Fibroblast of the aortic adventitia (primary cell): ENCODE results near the gene SART3. TPM values are rescaled to one million over a fixed set of nuclear protein-coding genes. Genes with fewer than 3 reads are reported as not detected.

ENCODE experiments used
- DNase-seq: peaks from one replicate; pipeline ENCODE4 v3.0.0-alpha.2; 2010; ENCODE audit warnings: low read depth
- H3K4me3 ChIP-seq: 2 replicates; pipeline ENCODE4 v1.5.1; 2011; ENCODE audit warnings: low read depth, mild to moderate bottlenecking, control low read depth, low read length, moderate library complexity
- total RNA-seq: library from RNA; depleted of rRNA; stranded (reverse); fragments of >200 nt; gene quantifications from 2 replicates; pipeline ENCODE4 v1.2.3, GENCODE V29; 2012; ENCODE audit warnings: low replicate concordance
- TF ChIP-seq, protein P1 (sequence below): IDR thresholded peaks from 2 replicates; pipeline ENCODE4 v1.5.1; 2011; ENCODE audit warnings: mild to moderate bottlenecking, low read length, control low read depth, inconsistent platforms; ENCODE audit not compliant: insufficient read depth

Gene SART3
- total RNA-seq, 1 donor = 46.6 TPM

DNA sequence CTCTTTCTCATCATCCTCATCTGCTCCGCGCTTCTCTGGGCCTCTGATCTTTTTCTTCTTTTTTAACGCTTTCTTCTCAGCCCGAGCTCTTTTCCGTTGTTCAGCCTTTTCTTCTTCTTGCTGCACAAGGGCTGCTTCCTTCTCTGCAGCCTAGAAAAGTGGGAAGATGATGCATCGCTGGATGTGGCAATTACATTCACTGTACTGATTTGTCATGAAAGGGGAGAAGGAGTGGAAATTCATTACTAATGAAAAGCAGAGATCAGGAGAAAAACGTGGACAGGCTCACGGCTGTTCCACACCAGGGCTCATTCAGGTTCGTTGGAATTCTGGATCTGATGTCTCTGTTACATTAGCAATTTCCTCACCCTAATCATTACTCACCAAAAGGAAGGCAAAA, 30.8 kb downstream of the SART3 start:
- no peak overlapping the region for H3K4me3 ChIP-seq
- no peak for DNase-seq
- TF ChIP-seq, protein P1, sequence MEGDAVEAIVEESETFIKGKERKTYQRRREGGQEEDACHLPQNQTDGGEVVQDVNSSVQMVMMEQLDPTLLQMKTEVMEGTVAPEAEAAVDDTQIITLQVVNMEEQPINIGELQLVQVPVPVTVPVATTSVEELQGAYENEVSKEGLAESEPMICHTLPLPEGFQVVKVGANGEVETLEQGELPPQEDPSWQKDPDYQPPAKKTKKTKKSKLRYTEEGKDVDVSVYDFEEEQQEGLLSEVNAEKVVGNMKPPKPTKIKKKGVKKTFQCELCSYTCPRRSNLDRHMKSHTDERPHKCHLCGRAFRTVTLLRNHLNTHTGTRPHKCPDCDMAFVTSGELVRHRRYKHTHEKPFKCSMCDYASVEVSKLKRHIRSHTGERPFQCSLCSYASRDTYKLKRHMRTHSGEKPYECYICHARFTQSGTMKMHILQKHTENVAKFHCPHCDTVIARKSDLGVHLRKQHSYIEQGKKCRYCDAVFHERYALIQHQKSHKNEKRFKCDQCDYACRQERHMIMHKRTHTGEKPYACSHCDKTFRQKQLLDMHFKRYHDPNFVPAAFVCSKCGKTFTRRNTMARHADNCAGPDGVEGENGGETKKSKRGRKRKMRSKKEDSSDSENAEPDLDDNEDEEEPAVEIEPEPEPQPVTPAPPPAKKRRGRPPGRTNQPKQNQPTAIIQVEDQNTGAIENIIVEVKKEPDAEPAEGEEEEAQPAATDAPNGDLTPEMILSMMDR = no peak

DNA sequence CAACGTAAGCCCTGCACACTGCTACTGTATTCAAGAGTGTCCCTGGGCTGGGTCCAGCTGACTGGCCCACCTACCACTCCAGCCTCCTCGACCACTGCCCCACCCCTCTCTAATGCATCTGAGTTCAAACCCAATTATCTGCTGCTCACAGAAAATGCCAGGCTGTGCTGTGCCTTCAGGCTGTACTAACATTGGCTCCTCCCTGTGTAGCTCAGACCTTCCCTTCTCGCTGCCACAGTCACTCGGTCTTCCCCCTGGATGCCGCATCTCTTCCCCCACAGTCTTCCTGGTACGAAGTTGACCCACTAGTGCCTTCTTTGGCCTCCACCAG, 33.8 kb downstream of the SART3 start:
- TF ChIP-seq, protein P1 = no peak
- DNase-seq = no peak

DNA sequence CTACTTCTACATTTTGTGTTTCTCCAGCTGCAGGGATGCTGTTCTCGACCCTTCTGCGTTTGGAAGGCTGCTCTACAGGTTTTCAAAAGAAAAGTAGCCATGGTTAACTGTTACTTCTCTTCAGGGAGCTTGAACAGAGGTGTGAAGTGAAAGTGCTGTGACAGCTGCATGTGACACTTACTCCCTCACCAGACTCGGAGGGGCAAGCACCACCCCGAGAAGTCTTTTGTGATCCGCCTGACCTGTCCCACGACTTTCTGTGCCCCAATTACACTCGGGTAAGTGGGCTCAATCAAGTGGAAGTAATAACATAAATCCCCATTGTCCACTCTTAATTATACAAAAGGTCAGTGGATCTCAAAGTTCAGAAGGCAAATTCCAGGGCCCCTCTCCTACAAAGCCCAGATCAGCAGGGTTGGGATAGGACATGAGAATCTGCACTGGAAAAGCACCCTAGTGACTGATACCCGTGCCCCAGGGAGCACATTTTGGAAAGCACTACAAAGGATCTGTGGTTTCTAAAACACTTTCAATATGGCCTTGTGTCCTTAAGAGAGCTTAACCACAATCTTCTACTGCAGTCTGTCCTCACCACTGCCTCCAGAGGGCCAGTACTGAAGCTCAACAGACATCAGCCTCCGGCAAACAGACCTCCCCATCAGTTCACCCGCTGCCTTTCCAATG, 34.3 kb downstream of the SART3 start:
- no peak for DNase-seq
- TF ChIP-seq, protein P1 = no peak
- no peak overlapping the region for H3K4me3 ChIP-seq

More for the DNA sequence above, 33.8 kb downstream of the SART3 start:
- H3K4me3 ChIP-seq = no peak overlapping the region

DNA sequence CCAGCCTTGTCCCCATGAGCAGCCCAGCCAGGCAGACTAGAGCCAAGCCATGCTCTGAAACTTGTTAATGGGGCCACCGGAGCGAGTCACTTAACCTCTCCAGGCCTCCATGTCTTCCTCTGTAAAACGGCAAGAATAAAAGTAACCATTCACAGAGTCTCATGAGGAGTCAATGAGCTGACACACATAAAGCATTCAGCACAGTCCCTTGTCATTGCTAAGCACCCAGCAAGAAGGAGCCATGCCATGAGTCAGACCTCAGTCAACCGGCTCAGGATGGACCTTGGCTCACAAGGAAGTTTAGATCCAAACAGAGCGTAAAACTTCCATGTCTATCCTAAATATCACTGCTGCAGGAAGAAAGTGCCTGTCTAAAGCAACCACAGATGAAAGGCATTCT, 35.3 kb downstream of the SART3 start:
- no peak for DNase-seq
- no peak overlapping the region for H3K4me3 ChIP-seq
- TF ChIP-seq, protein P1 = no peak

DNA sequence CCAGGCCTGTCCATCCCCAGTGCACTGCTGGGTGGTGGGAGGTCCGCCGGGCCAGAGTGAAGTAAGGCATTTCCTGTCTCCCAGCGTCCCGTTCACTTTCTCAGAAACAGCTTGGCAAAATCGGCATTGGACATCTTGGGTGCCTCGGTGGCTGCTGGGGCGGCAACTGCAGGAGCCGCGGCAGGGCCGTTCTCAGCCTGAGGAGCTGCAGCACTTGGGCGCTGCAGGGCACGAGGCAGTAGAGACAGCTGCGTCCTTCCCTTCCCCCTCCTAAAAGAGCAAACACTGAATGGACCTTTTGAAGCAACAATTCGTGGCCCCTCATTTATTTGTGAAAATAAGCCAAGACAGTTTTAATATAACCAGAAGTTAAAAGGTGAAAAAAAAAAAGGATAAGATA, 37.6 kb downstream of the SART3 start:
- H3K4me3 ChIP-seq = no peak overlapping the region
- TF ChIP-seq, protein P1 = no peak
- DNase-seq = no peak

DNA sequence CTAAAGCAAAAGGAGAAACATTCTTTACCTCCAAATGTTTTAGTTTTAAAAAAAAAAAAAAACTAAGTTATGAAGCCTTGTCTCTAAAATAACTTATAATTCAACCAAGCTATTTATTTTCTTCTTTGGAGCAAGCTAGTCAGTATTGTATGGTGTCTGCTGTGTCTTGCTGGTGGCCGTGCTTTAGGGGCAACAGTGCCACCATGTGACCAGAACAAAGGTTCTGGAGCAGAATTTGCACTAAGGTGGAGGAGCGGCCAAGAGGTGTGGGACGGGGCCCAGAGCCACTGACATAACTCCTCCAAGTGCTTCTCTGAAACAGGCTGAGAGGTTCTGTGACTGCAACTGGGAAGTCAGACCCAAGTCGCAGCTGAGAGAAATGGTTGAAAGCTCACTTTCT, 41.4 kb downstream of the SART3 start:
- DNase-seq = no peak
- H3K4me3 ChIP-seq = no peak overlapping the region
- TF ChIP-seq, protein P1 = no peak
